Mucosa of descending colon (tissue), 3 donors: ENCODE measurements around the gene MUC3A. TPM values are rescaled to one million over a fixed set of nuclear protein-coding genes. Genes with fewer than 3 reads are reported as not detected.
A peak's percentile ranks its signal among the peaks of the same experiment; 100 is the strongest.

Experiments used
- ATAC-seq: fragments of 200-7000 bp; cut with Tn5 transposase; one replicate; pipeline ENCODE4 v1.9.1; 2020; ENCODE audit warnings: mild to moderate bottlenecking, moderate library complexity
- DNase-seq, 3 donors: peaks; one replicate each; pipeline ENCODE4 v3.0.0-alpha.2; 2020
- H3K36me3 ChIP-seq: fragments of 200-600 bp; one replicate; pipeline ENCODE4 v1.8.0; 2021; ENCODE audit warnings: low read depth, mild to moderate bottlenecking
- H3K4me1 ChIP-seq: fragments of 200-600 bp; one replicate; pipeline ENCODE4 v1.8.0; 2021; ENCODE audit warnings: low read depth, mild to moderate bottlenecking
- H3K4me3 ChIP-seq: fragments of 200-600 bp; one replicate; pipeline ENCODE4 v1.8.0; 2021; ENCODE audit warnings: mild to moderate bottlenecking
- H3K9me3 ChIP-seq: fragments of 200-600 bp; one replicate; pipeline ENCODE4 v1.8.0; 2021; ENCODE audit warnings: mild to moderate bottlenecking
- CTCF ChIP-seq: fragments of 200-600 bp; IDR thresholded peaks from one replicate; pipeline ENCODE4 v1.8.0; 2022; ENCODE audit warnings: antibody characterized with exemption, mild to moderate bottlenecking
- intact Hi-C, 2 donors: fragments of 100-400 bp; cut with DNase I in 1 of 2; cut with micrococcal nuclease in 1 of 2; formaldehyde crosslinking; loops; one replicate each; pipeline versions ENCODE4 v1.11.0 to v1.11.1; 2022; cut with DNase I, micrococcal nuclease
- total RNA-seq, 3 donors: library from RNA; stranded (reverse); fragmentation: NEBNext Ultra II Directional in 2 of 3; extraction: Animal tissue kit (Norgen Biotek cat#: 25700) in 2 of 3; gene quantifications; one replicate each; pipeline versions ENCODE4 v1.2.1 to v1.2.4, GENCODE V29; 2021 to 2023
- donor health status: DM: no; HTN: no; CAD: no; lungs with moderate emphysema.
- donor health status: DM: no; HTN: no; CAD: no.
- donor health status: DM: no; HTN: yes; CAD: no.

MUC3A gene
- total RNA-seq, 3 donors from 2014 or later: 57.6 to 184 (median 105) TPM

- TF ChIP-seq CTCF: no peak
- H3K4me3 ChIP-seq: no peak overlapping the region
- H3K36me3 ChIP-seq: no peaks in the 10 kb centered on the region
- peaks cover 3% of the 10 kb centered on the region for H3K9me3 ChIP-seq
- DNase-seq (no peak), ATAC-seq (no peak)
- peaks cover 5% of the 10 kb centered on the region for H3K4me1 ChIP-seq
- intact Hi-C loops: no loop called here
Observed at GRCh38 chr7:100943693-100944092, 5.6 kb upstream of the MUC3A start.

- Histone ChIP-seq H3K4me3 (no peak overlapping the region), H3K36me3 (no peaks in the 10 kb centered on the region), H3K9me3 (peaks cover 3% of the 10 kb centered on the region), H3K4me1 (peaks cover 5% of the 10 kb centered on the region)
- ATAC-seq: no peak
- DNase-seq: no peak
- no peak for TF ChIP-seq CTCF
- intact Hi-C loops: no loop called here
Observed at GRCh38 chr7:100944138-100944537, 5.2 kb upstream of the MUC3A start.

- peaks cover 10% of the 10 kb centered on the region for H3K4me1 ChIP-seq
- DNase-seq: no peak
- no peak overlapping the region for H3K4me3 ChIP-seq
- no peaks in the 10 kb centered on the region for H3K36me3 ChIP-seq
- intact Hi-C loops: no loop called here
- no peaks in the 10 kb centered on the region for H3K9me3 ChIP-seq
- TF ChIP-seq CTCF: no peak
- no peak for ATAC-seq
Observed at GRCh38 chr7:100946111-100946510, 3.2 kb upstream of the MUC3A start.

- TF ChIP-seq CTCF: no peak
- H3K4me1 ChIP-seq: peaks cover 8% of the 10 kb centered on the region
- no peak for ATAC-seq
- DNase-seq: no peak
- no peaks in the 10 kb centered on the region for H3K9me3 ChIP-seq
- H3K36me3 ChIP-seq: no peaks in the 10 kb centered on the region
- intact Hi-C loops: no loop called here
- H3K4me3 ChIP-seq: no peak overlapping the region
Observed at GRCh38 chr7:100946766-100947365, 2.5 kb upstream of the MUC3A start.

- no peak overlapping the region for H3K4me3 ChIP-seq
- TF ChIP-seq CTCF: no peak
- DNase-seq: no peak
- H3K4me1 ChIP-seq: peaks cover 5% of the 10 kb centered on the region
- no peak for ATAC-seq
- intact Hi-C loops: no loop called here
- no peaks in the 10 kb centered on the region for H3K9me3 ChIP-seq
- H3K36me3 ChIP-seq: no peaks in the 10 kb centered on the region
Observed at GRCh38 chr7:100947792-100948191, 1.5 kb upstream of the MUC3A start.

GRCh38 chr7:100949933-100950443 lies 654 bp downstream of the MUC3A start:
- Histone ChIP-seq H3K4me3 (no peak overlapping the region), H3K4me1 (peaks cover 5% of the 10 kb centered on the region), H3K36me3 (no peaks in the 10 kb centered on the region), H3K9me3 (no peaks in the 10 kb centered on the region)
- no peak for DNase-seq
- ATAC-seq: peak; percentile 6
- no peak for TF ChIP-seq CTCF
- intact Hi-C loops: no loop called here
